SK-N-SH (cell line): ENCODE measurements around the gene BMP6. TPM values are rescaled to one million over a fixed set of nuclear protein-coding genes. Genes with fewer than 3 reads are reported as not detected.

ENCODE experiments used
- CTCF ChIA-PET: fragments of 300-600, 350-600 bp; formaldehyde crosslinking; extraction: SDS; loops from one replicate; lab custom pipeline; 2021; lab: Yijun Ruan, JAX
- POLR2A ChIA-PET: fragments of 350-600 bp; sonication (Branson Sonifier 250); formaldehyde crosslinking; extraction: SDS; loops from one replicate; lab custom pipeline; 2020; ENCODE audit warnings: antibody characterized with exemption, inconsistent platforms; lab: Yijun Ruan, JAX
- DNase-seq: peaks from one replicate; pipeline ENCODE4 v3.0.0; 2012
- H2AFZ ChIP-seq: fragments of 200-600 bp; sonication (generic); 2 replicates; pipeline ENCODE4 v1.8.1; 2016; ENCODE audit warnings: antibody characterized with exemption, mild to moderate bottlenecking, low read depth
- H3F3A ChIP-seq: fragments of 200-600 bp; sonication (generic); replicated peaks from 2 replicates; pipeline ENCODE3; 2016; ENCODE audit warnings: antibody characterized with exemption, mild to moderate bottlenecking; ENCODE audit not compliant: insufficient read depth
- H3K27ac ChIP-seq, 2 experiments: fragments of 200-500 bp in 1 of 2; fragments of 200-600 bp in 1 of 2; sonication (Bioruptor generic) in 1 of 2; sonication (generic), shearing (Covaris generic) in 1 of 2; 2 replicates each; pipeline versions ENCODE4 v1.5.1 to v1.6.1; 2014 to 2016; ENCODE audit warnings: low read depth in 2 of 2, inconsistent platforms in 1 of 2, low read length in 1 of 2, mild to moderate bottlenecking in 1 of 2, mixed read lengths in 1 of 2
- H3K27me3 ChIP-seq: fragments of 200-600 bp; sonication (generic), shearing (Covaris generic); 2 replicates; pipeline ENCODE4 v1.6.1; 2016; ENCODE audit warnings: mixed run types; ENCODE audit not compliant: insufficient read depth
- H3K36me3 ChIP-seq, 2 experiments: fragments of 200-500 bp in 1 of 2; fragments of 200-600 bp in 1 of 2; sonication (Bioruptor generic) in 1 of 2; sonication (generic) in 1 of 2; replicated peaks in 1 of 2; 2 replicates each; pipeline versions ENCODE3 to v1.5.1; 2014 to 2016; ENCODE audit warnings: low read length in 1 of 2, mild to moderate bottlenecking in 1 of 2; ENCODE audit not compliant: insufficient read depth in 2 of 2, control insufficient read depth in 1 of 2
- H3K4me1 ChIP-seq, 2 experiments: fragments of 200-500 bp in 1 of 2; fragments of 200-600 bp in 1 of 2; sonication (Bioruptor generic) in 1 of 2; sonication (generic), shearing (Covaris generic) in 1 of 2; 2 replicates each; pipeline versions ENCODE4 v1.5.1 to v1.6.1; 2014 to 2016; ENCODE audit warnings: low read depth in 1 of 2, low read length in 1 of 2, mixed run types in 1 of 2; ENCODE audit not compliant: insufficient read depth in 2 of 2, control insufficient read depth in 1 of 2
- H3K4me2 ChIP-seq: fragments of 200-600 bp; sonication (generic), shearing (Covaris generic); 2 replicates; pipeline ENCODE4 v1.6.1; 2017; ENCODE audit warnings: mixed run types
- H3K4me3 ChIP-seq, 2 experiments: fragments of 200-500 bp in 1 of 2; fragments of 200-600 bp in 1 of 2; sonication (Bioruptor generic) in 1 of 2; sonication (generic), shearing (Covaris generic) in 1 of 2; 2 replicates each; pipeline versions ENCODE4 v1.5.1 to v1.8.1; 2014 to 2016; ENCODE audit warnings: low read depth in 2 of 2, inconsistent platforms in 1 of 2, low read length in 1 of 2, mild to moderate bottlenecking in 1 of 2, mixed read lengths in 1 of 2, moderate library complexity in 1 of 2
- H3K79me2 ChIP-seq: fragments of 200-600 bp; sonication (generic); 2 replicates; pipeline ENCODE4 v1.8.1; 2017; ENCODE audit warnings: mild to moderate bottlenecking; ENCODE audit not compliant: insufficient read depth
- H3K9ac ChIP-seq: fragments of 200-600 bp; sonication (generic); 2 replicates; pipeline ENCODE4 v1.6.1; 2017; ENCODE audit warnings: mixed run types
- H3K9me2 ChIP-seq: fragments of 200-600 bp; sonication (generic); 2 replicates; pipeline ENCODE4 v1.6.1; 2017; ENCODE audit warnings: mixed run types
- H3K9me3 ChIP-seq: fragments of 200-600 bp; sonication (generic); 2 replicates; pipeline ENCODE4 v1.6.1; 2017; ENCODE audit warnings: mixed run types, mild to moderate bottlenecking, moderate library complexity
- H4K20me1 ChIP-seq: fragments of 200-600 bp; sonication (generic); 2 replicates; pipeline ENCODE4 v1.6.1; 2017; ENCODE audit warnings: mild to moderate bottlenecking, mixed run types; ENCODE audit not compliant: insufficient read depth
- CHD2 ChIP-seq: fragments of 150-350 bp; IDR thresholded peaks from 2 replicates; pipeline ENCODE4 v1.6.1; 2018; ENCODE audit warnings: low read length; ENCODE audit not compliant: partially characterized antibody
- CTCF ChIP-seq: fragments of 200-600 bp; sonication (generic); IDR thresholded peaks from 2 replicates; pipeline ENCODE4 v1.6.1; 2017; ENCODE audit warnings: antibody characterized with exemption, mild to moderate bottlenecking, moderate library complexity
- ELF1 ChIP-seq: IDR thresholded peaks from 2 replicates; pipeline ENCODE4 v1.4.0; 2012
- EZH2phosphoT487 ChIP-seq: fragments of 200-600 bp; sonication (generic); IDR thresholded peaks from 2 replicates; pipeline ENCODE4 v1.6.1; 2017; ENCODE audit warnings: low read depth, mixed run types, mild to moderate bottlenecking, antibody characterized with exemption, moderate library complexity, borderline replicate concordance
- FOXJ3 ChIP-seq: sonication (generic); formaldehyde crosslinking; IDR thresholded peaks from 2 replicates; pipeline ENCODE4 v1.5.1; 2020; ENCODE audit warnings: mild to moderate bottlenecking, missing genetic modification reagents
- FOXM1 ChIP-seq: IDR thresholded peaks from 2 replicates; pipeline ENCODE4 v1.4.0; 2012; ENCODE audit warnings: low read depth, mild to moderate bottlenecking
- GATA2 ChIP-seq: sonication (generic); formaldehyde crosslinking; IDR thresholded peaks from 2 replicates; pipeline ENCODE4 v1.5.0; 2020; ENCODE audit warnings: mild to moderate bottlenecking, missing genetic modification reagents
- IRF3 ChIP-seq: fragments of 150-350 bp; IDR thresholded peaks from 2 replicates; pipeline ENCODE4 v1.6.1; 2016; ENCODE audit warnings: mild to moderate bottlenecking, low read depth, low read length
- JUND ChIP-seq: IDR thresholded peaks from 2 replicates; pipeline ENCODE4 v1.4.0; 2012
- MXI1 ChIP-seq: IDR thresholded peaks from 2 replicates; pipeline ENCODE4 v1.6.1; 2012; ENCODE audit warnings: mild to moderate bottlenecking, low read depth, low read length, improper control_type of control experiment
- SIN3A ChIP-seq: IDR thresholded peaks from 2 replicates; pipeline ENCODE4 v1.6.1; 2012; ENCODE audit warnings: low read depth, mild to moderate bottlenecking, low read length, moderate library complexity, borderline replicate concordance
- SMC3 ChIP-seq: IDR thresholded peaks from 2 replicates; pipeline ENCODE4 v1.6.1; 2012; ENCODE audit warnings: low read depth, low read length, improper control_type of control experiment
- TCF12 ChIP-seq: IDR thresholded peaks from 2 replicates; pipeline ENCODE4 v1.4.0; 2012
- TEAD4 ChIP-seq: IDR thresholded peaks from 2 replicates; pipeline ENCODE4 v1.4.0; 2012; ENCODE audit warnings: mild to moderate bottlenecking, borderline replicate concordance; ENCODE audit not compliant: insufficient read depth
- WGBS: methylation state at CpG from one replicate; pipeline ENCODE4 v1.1.6; 2017; ENCODE audit warnings: low lambda C conversion rate; 5-methylcytosine and 5-hydroxymethylcytosine counted together
- polyA plus RNA-seq, 3 experiments: library from polyadenylated mRNA; depleted of rRNA; stranded (reverse); fragments of >200 nt; gene quantifications; 2 replicates each; pipeline ENCODE4 v1.2.3, GENCODE V29; 2012

The BMP6 gene
- polyA plus RNA-seq, 1 of the 3 experiments (the other 2 are of a cell fraction), result not detected

GRCh38 chr6:7769702-7770101 lies 43.8 kb downstream of the BMP6 start:
- TF ChIP-seq MXI1, result no peak
- no peak for TF ChIP-seq TEAD4
- TF ChIP-seq SMC3, result no peak
- H3K4me1 ChIP-seq, result no peaks in the 10 kb centered on the region
- no peak overlapping the region for H3K4me3 ChIP-seq
- 9% methylated on average over 3 of the region's 3 CpGs for WGBS
- H3K9ac ChIP-seq, result no peak overlapping the region
- H3K9me2 ChIP-seq, result no peaks in the 10 kb centered on the region
- H3K27ac ChIP-seq, result no peak overlapping the region
- no peak overlapping the region for H2AFZ ChIP-seq
- H3K4me2 ChIP-seq, result no peak overlapping the region
- 0 out of 2 replicates have a peak, but pooled peaks cover 6% of the 10 kb centered on the region for H3K27me3 ChIP-seq
- no peaks in the 10 kb centered on the region for H3K9me3 ChIP-seq
- ChIA-PET POLR2A (no interaction called here), CTCF (no interaction called here)
- H3K36me3 ChIP-seq, result no peaks in the 10 kb centered on the region
- no peaks in the 10 kb centered on the region for H4K20me1 ChIP-seq
- H3F3A ChIP-seq, result no peaks in the 10 kb centered on the region
- H3K79me2 ChIP-seq, result no peaks in the 10 kb centered on the region
- DNase-seq, result no peak

GRCh38 chr6:7770111-7770510 lies 44.2 kb downstream of the BMP6 start:
- H4K20me1 ChIP-seq, result no peaks in the 10 kb centered on the region
- no peaks in the 10 kb centered on the region for H3K9me2 ChIP-seq
- no peak overlapping the region for H3K9ac ChIP-seq
- no peak overlapping the region for H2AFZ ChIP-seq
- H3K79me2 ChIP-seq, result no peaks in the 10 kb centered on the region
- H3K9me3 ChIP-seq, result no peaks in the 10 kb centered on the region
- 37% methylated on average over 4 of the region's 4 CpGs for WGBS
- H3K27me3 ChIP-seq, result 0 out of 2 replicates have a peak, but pooled peaks cover 9% of the 10 kb centered on the region
- TF ChIP-seq GATA2 (CRISPR knock-in tag) (no peak), SIN3A (no peak), FOXJ3 (CRISPR knock-in tag) (no peak), EZH2phosphoT487 (no peak), TCF12 (no peak), FOXM1 (no peak), SMC3 (no peak), IRF3 (no peak), TEAD4 (no peak), JUND (no peak), CTCF (no peak), CHD2 (no peak), ELF1 (no peak)
- ChIA-PET CTCF (no interaction called here), POLR2A (no interaction called here)
- no peak overlapping the region for H3K4me2 ChIP-seq
- no peaks in the 10 kb centered on the region for H3K36me3 ChIP-seq
- H3K27ac ChIP-seq, result no peak overlapping the region
- DNase-seq, result no peak
- no peak overlapping the region for H3K4me3 ChIP-seq
- no peaks in the 10 kb centered on the region for H3F3A ChIP-seq
- H3K4me1 ChIP-seq, result no peaks in the 10 kb centered on the region
